ENCODE measurements around the gene ZNF74. TPM values are rescaled to one million over a fixed set of nuclear protein-coding genes. Genes with fewer than 3 reads are reported as not detected.

ZNF74 gene
- total and polyA plus RNA-seq, 2 donors (not counting 1 experiment from before 2014, with no cell fraction given): 2.5 to 13.0 TPM

- Histone ChIP-seq H3K27ac (ENCODE audit: insufficient read depth, low read length) (no peak overlapping the region), H3K36me3 (ENCODE audit: control insufficient read depth, insufficient read depth, low read length) (peaks cover 13% of the 10 kb centered on the region), H3K4me3 (replicated peaks in 1 of 4; ENCODE audit: control extremely low read depth in 1 of 4, insufficient read depth in 1 of 4, low read depth in 3 of 4, low read length in 4 of 4) (no peak overlapping the region), H3K9me3 (ENCODE audit: control insufficient read depth, insufficient read depth, low read depth, low read length) (no peaks in the 10 kb centered on the region), H3K9ac (ENCODE audit: insufficient read depth, low read length) (no peak overlapping the region), H3K27me3 (ENCODE audit: control insufficient read depth, insufficient read depth, low read length) (no peaks in the 10 kb centered on the region), H3K4me2 (ENCODE audit: extremely low read depth, insufficient read depth, low read length) (no peak overlapping the region), H3K4me1 (ENCODE audit: control insufficient read depth, extremely low read depth, insufficient read depth, low read length) (no peaks in the 10 kb centered on the region), H4K20me1 (ENCODE audit: control insufficient read depth, extremely low read depth, insufficient read depth, low read length) (no peaks in the 10 kb centered on the region), H3K79me2 (ENCODE audit: control insufficient read depth, insufficient read depth, low read length) (no peaks in the 10 kb centered on the region), H2AFZ (ENCODE audit: low read length) (no peak overlapping the region)
- DNase-seq (ENCODE audit: low read depth in 2 of 2): no peak
- TF ChIP-seq EZH2 (IDR thresholded peaks at IDR 0.05; ENCODE audit: low read length, missing control alignments) (no peak), CTCF (conservative IDR thresholded peaks at IDR 0.05 in 1 of 2, IDR thresholded peaks at IDR 0.05 in 1 of 2; ENCODE audit: low read depth in 1 of 2, low read length in 2 of 2) (no peak)
These were observed 9.2 kb downstream of the ZNF74 start for GRCh38 chr22:20402960-20403778.

- Histone ChIP-seq H3K36me3 (ENCODE audit: control insufficient read depth, insufficient read depth, low read length) (peaks cover 13% of the 10 kb centered on the region), H3K27ac (ENCODE audit: insufficient read depth, low read length) (no peak overlapping the region), H3K79me2 (ENCODE audit: control insufficient read depth, insufficient read depth, low read length) (no peaks in the 10 kb centered on the region), H2AFZ (ENCODE audit: low read length) (no peak overlapping the region), H3K4me3 (replicated peaks in 1 of 4; ENCODE audit: control extremely low read depth in 1 of 4, insufficient read depth in 1 of 4, low read depth in 3 of 4, low read length in 4 of 4) (no peak overlapping the region), H3K9me3 (ENCODE audit: control insufficient read depth, insufficient read depth, low read depth, low read length) (no peaks in the 10 kb centered on the region), H3K4me1 (ENCODE audit: control insufficient read depth, extremely low read depth, insufficient read depth, low read length) (no peaks in the 10 kb centered on the region), H4K20me1 (ENCODE audit: control insufficient read depth, extremely low read depth, insufficient read depth, low read length) (no peaks in the 10 kb centered on the region), H3K27me3 (ENCODE audit: control insufficient read depth, insufficient read depth, low read length) (no peaks in the 10 kb centered on the region), H3K4me2 (ENCODE audit: extremely low read depth, insufficient read depth, low read length) (no peak overlapping the region), H3K9ac (ENCODE audit: insufficient read depth, low read length) (no peak overlapping the region)
- TF ChIP-seq CTCF (conservative IDR thresholded peaks at IDR 0.05 in 1 of 2, IDR thresholded peaks at IDR 0.05 in 1 of 2; ENCODE audit: low read depth in 1 of 2, low read length in 2 of 2) (no peak), EZH2 (IDR thresholded peaks at IDR 0.05; ENCODE audit: low read length, missing control alignments) (no peak)
- DNase-seq (ENCODE audit: low read depth in 2 of 2): no peak
These were observed 9.8 kb downstream of the ZNF74 start for GRCh38 chr22:20403779-20404140.

GRCh38 chr22:20404881-20405280, 10.9 kb downstream of the ZNF74 start:
- no peaks in the 10 kb centered on the region for H4K20me1 ChIP-seq (ENCODE audit: control insufficient read depth, extremely low read depth, insufficient read depth, low read length)
- DNase-seq (ENCODE audit: low read depth in 2 of 2): no peak
- TF ChIP-seq EZH2 (IDR thresholded peaks at IDR 0.05; ENCODE audit: low read length, missing control alignments): no peak
- no peak for TF ChIP-seq CTCF (conservative IDR thresholded peaks at IDR 0.05 in 1 of 2, IDR thresholded peaks at IDR 0.05 in 1 of 2; ENCODE audit: low read depth in 1 of 2, low read length in 2 of 2)
- H3K9me3 ChIP-seq (ENCODE audit: control insufficient read depth, insufficient read depth, low read depth, low read length): no peaks in the 10 kb centered on the region
- no peak overlapping the region for H3K9ac ChIP-seq (ENCODE audit: insufficient read depth, low read length)
- no peak overlapping the region for H3K27ac ChIP-seq (ENCODE audit: insufficient read depth, low read length)
- H3K4me3 ChIP-seq (replicated peaks in 1 of 4; ENCODE audit: control extremely low read depth in 1 of 4, insufficient read depth in 1 of 4, low read depth in 3 of 4, low read length in 4 of 4): no peak overlapping the region
- no peaks in the 10 kb centered on the region for H3K79me2 ChIP-seq (ENCODE audit: control insufficient read depth, insufficient read depth, low read length)
- H3K4me1 ChIP-seq (ENCODE audit: control insufficient read depth, extremely low read depth, insufficient read depth, low read length): no peaks in the 10 kb centered on the region
- peaks cover 13% of the 10 kb centered on the region for H3K36me3 ChIP-seq (ENCODE audit: control insufficient read depth, insufficient read depth, low read length)
- H3K4me2 ChIP-seq (ENCODE audit: extremely low read depth, insufficient read depth, low read length): no peak overlapping the region
- no peak overlapping the region for H2AFZ ChIP-seq (ENCODE audit: low read length)
- H3K27me3 ChIP-seq (ENCODE audit: control insufficient read depth, insufficient read depth, low read length): no peaks in the 10 kb centered on the region

All from fibroblast of lung (primary cell).